Keratinocyte (primary cell): ENCODE results near the gene TMEM135.

ENCODE experiments used
- CTCF ChIP-seq, 3 experiments: IDR thresholded peaks in 1 of 3; conservative IDR thresholded peaks in 1 of 3; optimal IDR thresholded peaks in 1 of 3; 2 replicates in 2 of 3; 3 replicates in 1 of 3; pipeline versions ENCODE3 to v1.5.1; 2011; ENCODE audit warnings: low read length in 3 of 3, mild to moderate bottlenecking in 3 of 3, moderate library complexity in 2 of 3, control low read depth in 1 of 3, inconsistent platforms in 1 of 3; ENCODE audit not compliant: insufficient read depth in 2 of 3; ENCODE audit errors: extremely low read depth in 1 of 3
- EZH2 ChIP-seq: IDR thresholded peaks from one replicate; pipeline ENCODE4 v1.6.1; 2012; ENCODE audit warnings: inconsistent platforms, mild to moderate bottlenecking, low read length, moderate library complexity

GRCh38 chr11:87339416-87339815 is 301.7 kb downstream of the TMEM135 start:
- TF ChIP-seq EZH2 (no peak), CTCF (optimal IDR thresholded peaks at IDR 0.05 in 1 of 3, IDR thresholded peaks at IDR 0.05 in 1 of 3, conservative IDR thresholded peaks at IDR 0.05 in 1 of 3; ENCODE audit: extremely low read depth in 1 of 3, insufficient read depth in 2 of 3, low read length in 3 of 3) (no peak)
